Activated T-helper 1 cell treated with anti-CD3 and anti-CD28 coated beads, Interleukin-2, amount 50 U/mL, for 16 hours (primary cell): ENCODE data around the gene UACA.
"Not testable (repeated sequence)": the region's sequence is repeated elsewhere in the genome, so short reads cannot be mapped to it uniquely, and the experiment has no call there.

Source experiments
- DNase-seq, 2 donors: peaks; one replicate each; pipeline ENCODE4 v3.0.0-alpha.2; 2020; ENCODE audit warnings: low read depth in 1 of 2, low spot score in 1 of 2

The UACA gene

DNA sequence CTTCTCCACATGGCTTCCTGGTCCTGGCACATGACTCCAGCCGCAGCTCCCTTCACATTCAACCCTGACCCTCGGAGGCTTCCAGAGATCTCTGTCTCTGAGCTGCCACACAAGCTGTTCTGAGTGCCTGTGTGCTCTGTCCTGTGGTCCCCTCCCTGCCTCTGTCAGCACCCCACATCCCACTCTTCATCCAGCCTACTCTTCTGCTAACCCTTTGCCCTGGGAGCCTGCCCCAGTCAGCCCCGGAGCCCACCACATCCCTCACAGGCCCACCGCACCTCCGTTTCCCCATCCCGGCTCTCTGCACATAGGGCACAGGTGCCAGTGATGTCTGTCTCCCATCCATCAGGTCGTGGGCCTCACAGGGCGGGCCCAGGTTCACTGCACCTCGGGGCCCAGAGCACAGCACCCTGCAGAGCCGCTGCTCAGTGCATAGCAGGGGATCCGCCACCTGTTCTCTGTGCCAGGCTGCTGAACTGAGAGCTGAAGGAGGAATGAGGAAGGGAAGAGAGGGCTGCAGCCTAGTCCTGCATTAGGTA lies 133.6 kb downstream of the UACA start:
- DNase-seq, result no peak

DNA sequence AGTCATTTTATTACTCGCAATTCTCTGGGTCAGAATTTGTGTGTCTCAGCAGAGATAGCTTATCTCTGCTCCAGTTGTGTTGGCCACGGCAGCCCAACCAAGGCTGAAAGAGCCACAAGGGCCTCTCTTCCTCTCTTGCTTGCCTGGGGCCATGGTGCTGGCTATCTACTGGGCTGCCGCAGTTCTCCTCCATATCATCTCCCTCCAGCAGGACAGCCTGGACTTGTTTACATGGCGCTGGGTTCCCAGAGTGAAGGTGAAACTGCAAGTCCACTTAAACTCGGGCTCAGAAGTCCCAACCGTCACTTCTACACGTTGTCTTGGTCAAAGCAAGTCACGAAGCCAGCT lies 134.8 kb downstream of the UACA start:
- no peak for DNase-seq

DNA sequence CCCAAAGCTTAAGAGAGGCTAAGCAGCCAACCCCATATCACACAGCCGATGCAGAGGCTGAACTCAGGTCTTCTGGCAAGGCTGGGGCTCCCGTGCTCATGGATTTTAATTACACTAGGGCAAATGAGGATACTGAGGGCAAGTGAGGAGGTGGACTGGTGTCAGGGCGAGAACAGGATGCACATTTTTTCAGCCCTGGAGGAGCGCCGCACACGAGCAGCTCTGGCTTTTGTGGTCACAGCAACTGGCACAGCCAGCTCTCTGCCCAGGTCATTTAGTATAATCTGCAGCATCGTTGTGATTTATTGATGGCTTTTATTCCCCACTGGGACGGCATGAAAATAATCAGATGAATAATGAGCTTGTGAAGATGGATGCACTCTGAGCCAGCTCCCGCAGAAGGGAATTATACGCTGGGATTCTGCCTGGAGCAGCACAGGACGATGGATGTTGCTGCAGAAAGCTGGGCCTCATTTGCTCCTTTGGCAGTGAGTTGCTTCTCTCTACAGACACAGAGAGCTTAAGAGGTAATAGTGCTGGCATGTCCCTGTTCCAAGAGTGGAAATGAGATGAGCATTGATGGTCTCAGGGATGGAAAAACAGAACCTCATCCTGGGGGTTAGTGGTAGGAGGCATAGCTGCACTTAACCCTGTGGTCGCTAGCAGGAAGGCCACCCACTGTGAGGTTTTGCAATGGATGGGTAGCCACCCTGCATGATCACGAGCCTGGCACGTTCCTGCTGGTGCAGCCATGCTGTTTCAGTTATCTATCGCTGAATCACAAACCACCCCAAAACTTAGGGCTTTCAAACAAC lies 135.4 kb downstream of the UACA start:
- DNase-seq, result no peak

DNA sequence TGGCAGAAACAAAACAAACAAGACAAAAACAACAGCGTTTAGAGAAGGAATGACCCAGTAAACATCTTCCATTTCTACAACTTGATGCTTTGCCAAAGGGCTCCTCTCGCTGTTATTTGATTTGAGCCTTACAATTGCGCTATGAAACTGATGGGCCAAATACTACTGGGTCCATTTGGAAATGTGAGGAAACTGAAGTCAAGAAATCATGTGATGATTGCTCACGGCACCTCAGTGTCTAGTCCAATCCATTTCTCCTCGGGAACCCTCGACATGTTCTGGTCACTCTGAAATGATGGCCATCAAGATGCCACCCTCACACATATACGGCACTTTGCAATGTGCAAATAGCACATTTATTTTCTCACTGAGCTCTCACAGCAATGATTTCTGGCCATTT lies 136.0 kb downstream of the UACA start:
- no peak for DNase-seq

DNA sequence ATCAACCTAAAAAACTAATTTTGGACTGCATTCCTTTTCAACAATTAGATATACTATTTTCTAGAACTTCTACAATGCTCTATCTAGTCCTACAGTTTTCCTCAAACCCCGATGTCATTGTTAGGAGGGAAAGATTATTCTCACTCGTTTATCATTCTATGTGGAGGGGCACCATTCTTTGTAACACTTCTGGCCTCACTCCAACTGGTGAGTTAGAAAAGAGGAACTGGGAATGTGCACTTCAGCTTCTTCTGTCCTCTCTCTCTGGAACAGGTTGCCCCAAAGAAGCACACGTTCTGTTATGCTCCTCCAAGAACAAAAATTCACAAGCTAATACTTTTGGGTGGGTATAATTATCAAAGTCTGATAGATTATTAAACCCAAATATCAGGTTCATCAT lies 137.9 kb downstream of the UACA start:
- no peak for DNase-seq

DNA sequence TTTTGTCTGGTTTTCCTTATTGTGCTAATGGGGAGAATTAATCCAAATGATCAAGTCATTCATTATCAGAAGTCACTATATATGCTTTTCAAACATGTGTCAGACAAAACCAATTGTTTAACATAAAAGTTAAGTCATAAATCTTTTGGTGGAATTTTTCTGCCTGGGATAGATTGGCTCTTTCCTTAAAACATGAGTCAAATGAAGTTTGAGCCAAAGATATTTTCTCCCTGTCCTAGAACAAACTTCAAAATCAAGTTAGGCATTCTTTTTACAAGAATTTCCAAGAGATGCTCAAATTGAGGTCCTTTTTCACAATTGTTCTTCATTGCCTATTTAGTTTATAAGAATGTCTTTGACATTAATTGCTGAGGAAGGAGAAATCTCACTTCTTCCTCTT lies 138.3 kb downstream of the UACA start:
- DNase-seq, result no peak

DNA sequence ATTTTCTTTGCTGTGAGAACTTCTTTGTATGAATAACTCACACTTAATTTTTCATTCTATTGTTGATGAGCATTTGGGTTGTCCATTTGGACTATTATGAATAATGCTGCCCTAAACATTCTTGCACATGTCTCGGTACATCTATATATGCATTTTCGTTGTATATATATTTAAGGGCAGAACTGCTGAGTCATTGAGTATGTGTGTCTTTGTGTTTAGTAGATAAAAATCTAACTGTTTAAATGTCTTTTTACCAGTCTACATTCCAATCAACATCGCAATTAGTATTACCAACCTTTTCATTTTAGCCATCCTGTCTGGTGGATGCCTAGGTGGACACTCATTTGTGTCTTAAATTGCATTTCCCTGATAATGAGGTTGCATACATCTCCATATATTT lies 144.4 kb downstream of the UACA start:
- DNase-seq, result no peak

DNA sequence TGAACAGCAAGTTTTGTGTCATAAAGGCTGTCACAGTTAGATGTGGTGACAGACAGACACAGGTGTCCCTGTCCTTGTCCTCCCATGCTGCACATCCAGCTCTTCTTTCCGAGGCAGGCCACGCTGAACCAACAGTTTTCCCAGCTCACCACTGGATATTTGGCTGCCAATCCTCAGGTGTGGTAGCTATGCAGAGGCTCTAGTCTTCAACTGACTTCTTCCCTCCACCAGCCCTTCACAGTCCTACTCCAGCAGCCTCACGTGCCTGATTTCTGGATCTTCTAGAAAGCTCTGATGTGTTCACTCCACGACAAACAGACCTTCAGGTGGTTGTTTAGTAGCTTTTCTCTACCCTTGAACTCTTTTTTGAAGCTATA lies 145.5 kb downstream of the UACA start:
- no peak for DNase-seq

DNA sequence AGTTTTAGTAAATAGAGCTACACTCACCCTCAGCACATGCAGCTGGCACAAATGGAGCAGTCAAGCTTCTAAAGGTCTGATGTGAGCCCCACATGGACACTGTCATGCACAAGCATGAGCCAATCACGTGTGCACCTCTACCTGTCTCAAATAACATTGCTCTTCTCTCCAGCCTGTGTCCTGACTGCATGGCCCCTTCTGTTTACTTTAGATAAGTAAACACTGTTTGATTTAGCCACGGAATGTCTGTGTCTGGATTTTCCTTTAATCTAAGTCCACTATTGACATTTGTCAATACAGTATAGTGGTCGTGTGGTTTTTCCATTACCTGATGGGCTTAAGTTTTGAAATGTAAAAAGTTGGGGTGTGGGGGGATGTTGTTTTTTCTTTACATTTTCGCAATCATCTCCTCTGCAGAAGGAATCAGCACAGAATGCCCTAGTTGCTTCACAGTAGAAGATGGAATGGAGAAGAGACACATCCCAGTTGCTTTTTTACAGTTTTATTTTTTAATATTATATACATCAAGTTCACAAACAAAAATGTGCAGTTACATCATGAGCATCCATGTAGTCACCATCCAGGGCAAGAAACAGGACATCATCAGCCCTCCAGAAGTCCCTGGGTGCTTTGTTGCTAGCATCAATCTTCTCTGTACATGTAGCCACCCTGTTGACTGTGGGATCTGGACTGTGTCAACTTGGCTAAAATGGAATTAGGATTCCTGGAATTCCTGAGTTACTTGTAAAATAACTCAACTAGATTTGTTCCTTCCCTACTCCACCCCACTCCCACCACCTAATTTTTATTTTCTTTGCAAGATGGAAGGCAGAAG lies 146.1 kb downstream of the UACA start:
- DNase-seq, result no peak

DNA sequence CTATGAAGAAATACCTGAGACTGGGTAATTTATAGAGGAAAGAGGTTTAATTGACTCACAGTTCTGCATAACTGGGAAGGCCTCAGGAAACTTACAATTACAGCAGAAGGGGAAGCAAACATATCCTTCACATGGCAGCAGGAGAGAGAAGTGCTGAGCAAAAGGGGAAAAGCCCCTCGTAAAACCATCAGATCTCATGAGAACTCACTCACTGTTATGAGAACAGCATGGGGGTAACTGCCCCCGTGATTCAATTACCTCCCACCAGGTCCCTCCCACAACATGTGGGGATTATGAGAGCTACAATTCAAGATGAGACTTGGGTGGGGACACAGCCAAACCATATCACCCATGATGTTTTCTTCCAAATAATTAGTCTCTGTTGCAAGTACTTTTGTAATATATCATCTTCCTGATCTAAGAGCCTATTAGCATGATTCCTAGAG lies 147.0 kb downstream of the UACA start:
- DNase-seq, result not testable (repeated sequence)

DNA sequence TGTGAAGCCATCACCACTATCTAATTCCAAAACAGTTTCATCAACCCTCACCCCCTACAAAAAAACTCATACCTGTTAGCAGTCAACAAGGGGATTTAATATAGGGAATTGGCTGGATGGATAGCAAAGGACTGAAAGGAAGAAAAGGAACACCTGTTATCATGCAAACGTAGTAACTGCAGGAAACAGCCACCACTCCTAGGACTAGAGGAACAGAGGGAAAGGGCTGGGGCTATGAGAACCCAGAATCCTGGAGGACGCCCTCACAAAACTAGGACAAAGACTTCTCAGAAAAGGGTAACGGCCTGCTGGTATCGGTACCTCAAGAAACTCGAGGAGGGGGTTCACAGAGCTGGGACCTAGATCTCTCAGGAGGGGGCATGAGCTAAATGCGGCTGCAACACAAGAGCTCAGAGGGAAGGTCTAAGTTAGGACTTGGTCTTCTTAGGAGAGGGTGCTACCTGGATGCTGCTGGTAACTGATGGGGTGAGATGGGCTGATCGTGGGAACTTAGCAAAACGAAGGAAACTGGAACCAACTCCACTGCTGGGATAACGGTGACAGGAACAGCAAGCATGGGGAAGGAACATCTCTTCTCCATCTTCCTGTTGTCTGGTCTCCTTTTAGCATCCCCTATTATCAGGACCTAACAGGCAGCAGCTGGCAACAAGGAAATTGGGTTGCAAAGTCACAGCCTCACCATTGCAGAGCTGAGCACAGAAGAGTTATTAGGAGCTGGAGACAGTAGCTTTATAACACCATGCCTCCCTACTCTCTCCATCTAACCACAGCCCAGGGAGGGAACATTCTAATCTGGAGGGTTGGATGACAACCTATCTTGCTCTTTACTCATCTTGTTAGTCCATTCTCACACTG lies 147.7 kb downstream of the UACA start:
- DNase-seq, result no peak

DNA sequence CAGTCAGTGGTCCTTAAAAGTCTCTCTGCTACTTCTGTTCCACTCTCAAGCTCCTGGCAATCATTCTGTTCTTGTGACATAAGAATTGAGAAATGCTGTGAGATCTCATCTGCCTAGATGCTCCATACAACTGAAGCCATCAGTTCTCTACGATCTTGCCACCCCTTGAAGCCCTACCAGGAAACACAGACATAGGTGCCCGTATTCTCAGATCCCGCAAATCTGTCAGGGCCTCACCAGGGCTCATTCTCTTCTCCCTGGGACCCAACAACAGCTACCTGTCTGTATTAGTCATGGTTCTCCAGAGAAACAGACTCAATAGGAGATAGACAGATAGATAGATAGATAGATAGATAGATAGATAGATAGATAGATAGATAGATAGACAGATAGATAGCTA lies 149.1 kb downstream of the UACA start:
- DNase-seq, result no peak

DNA sequence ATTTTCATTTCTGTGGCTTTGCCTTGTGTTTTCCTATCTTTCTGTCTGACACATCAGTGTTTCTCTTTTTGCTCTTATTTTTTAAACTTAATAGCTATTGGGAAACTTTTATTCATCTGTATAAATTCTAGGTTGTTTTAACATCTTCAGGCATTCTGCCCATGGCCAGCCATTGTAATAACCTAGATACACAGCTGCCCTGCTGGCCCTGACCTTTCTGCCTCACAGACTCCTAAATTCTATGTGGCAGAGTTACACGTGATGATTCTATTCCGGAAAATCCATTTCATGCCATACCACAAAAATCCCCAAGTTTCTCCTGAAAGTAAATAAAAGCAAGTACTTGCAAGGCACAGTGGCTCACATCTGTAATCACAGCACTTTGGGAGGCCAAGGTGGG lies 150.1 kb downstream of the UACA start:
- DNase-seq, result no peak

DNA sequence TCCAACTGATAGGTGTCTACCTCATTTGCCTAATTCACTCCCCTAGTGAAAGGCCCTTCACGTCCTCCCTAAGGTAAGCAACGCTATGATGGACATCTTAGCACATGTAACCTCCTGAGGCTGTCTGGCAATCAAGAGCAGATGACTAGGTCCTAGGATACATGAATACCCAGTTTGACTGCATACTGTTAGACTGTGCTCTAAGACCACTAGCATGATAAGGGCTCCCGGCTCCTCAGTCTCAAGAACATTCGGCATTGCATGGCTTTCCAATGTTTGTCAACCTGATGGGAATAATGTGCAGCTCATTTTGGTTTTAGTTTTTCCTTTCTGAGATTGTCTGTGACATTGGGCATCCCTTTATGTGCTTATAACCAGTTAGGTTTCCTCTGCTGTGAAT lies 152.1 kb downstream of the UACA start:
- no peak for DNase-seq

DNA sequence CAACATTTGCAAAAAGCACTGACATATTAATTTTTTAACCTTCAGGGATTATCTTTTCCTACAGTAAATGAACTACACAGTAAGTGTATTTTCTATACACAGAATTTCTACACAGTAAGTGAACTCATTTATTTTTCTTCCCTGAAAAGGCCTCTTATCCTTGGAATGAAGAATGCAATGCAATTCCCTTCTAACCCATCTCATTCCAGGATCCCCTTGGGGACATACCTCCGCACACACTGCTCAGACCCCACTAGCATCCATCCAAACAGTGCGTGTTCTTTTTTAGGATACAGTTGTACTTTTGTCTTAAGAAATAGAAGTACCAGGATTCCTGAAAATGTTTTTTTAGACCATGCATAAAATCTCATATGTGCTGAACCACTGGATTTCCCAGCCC lies 152.8 kb downstream of the UACA start:
- no peak for DNase-seq

DNA sequence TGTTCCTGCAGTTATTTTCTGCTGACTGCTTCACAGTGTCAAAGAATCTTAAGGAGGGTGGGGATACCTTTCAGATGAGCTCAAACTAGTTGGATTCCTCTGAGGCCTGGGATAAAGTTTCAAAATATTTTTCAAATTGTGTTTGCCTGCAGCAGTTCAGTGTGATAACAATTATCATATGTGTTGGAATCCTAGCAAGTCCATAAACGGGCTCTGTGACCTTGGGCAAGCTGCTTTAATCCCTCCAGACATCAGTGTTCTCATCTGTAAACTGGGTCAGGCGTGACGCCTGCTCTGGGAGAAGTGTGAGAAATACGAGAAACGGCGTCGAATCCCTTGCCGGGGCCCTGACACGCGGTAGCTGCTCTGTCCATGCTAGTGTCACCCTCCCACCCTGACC lies 153.5 kb downstream of the UACA start:
- no peak for DNase-seq

DNA sequence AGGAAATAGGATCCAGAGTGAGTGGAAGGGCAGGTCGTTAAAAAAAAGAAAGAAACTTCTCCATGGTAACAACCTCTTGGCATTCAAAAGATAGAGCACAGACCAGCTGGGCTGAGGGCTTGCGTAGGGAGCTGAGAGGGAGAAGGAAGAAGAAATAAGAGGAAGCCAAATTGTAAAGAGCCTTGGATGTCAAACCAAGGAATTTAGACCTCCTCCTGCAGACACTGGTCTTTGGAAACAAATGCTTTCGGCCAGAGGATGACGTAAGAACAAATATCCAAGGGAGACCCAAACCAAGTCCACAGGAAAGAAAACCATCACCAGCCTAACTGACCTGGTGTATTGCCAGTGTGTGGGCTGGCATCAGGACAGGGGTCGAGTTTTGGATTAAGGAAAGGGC lies 155.2 kb downstream of the UACA start:
- no peak for DNase-seq

DNA sequence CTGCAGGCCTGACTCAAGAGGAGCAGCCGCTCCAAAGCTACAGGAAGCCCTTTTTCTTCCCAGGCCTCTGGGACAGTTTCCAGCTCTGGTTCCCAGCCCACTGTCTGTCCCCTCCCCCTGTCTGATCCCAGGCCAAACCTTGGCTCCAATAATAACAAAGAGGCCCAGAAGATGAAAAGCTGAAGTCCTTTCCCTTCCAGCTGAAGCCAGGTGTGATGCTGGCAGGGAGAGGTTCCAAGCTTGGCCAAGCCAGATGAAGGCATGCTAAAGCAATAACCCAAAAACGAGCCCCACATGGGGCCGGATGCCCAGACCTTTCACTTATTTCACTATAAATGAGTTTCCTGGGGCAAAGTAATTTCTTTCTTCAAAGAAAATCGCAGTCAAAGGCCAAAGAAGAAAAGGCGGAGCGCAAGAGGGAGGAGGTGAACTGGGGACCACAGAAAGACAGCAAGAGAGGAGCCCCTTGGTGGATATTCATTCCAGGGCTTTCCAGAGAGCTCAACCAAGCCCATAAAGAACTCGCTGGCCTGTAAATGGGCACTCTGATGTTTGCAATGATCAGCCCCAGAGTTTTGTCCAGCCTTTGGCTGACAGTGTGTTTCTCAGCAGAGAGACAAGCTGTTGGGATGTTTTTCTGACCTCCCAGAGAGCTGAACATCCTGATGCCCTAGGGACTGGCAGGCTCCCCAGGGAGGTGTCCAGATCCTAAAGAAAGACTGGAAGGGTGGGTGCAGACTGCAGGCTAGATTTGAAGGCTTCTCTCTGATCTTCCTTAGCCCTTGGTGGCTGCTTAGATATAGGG lies 157.6 kb downstream of the UACA start:
- no peak for DNase-seq

DNA sequence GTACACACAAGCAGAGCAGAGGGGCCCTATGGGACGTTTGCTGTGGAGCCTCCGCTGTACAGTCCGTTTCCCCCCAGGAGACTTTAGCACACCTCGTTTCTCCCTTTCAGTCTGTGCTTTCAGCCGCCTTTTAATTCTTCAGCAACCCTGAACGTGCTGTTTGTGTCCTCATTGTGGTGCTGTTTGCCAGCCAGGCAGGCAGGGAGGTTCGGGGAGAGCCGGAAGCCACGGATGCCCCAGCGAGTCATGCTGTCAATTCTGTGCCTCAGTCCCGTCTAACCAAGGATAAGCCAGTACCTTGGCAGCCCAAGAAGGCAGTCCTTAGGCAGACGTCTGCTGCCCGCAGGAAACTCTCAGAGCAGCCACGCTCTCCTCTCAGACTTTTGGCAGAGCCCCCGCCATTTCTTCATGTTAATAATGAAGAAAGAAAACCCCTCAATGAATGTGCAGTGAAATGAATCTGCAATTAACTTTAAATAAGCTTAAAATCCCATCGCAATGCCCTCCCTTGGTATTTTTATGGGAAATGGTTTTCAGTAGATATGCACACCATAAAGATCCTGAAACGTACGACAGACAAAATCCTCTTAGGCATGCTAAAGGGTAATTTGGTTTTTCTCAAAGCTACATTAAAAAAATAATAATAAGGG lies 158.6 kb downstream of the UACA start:
- no peak for DNase-seq
